Brain microvascular endothelial cell (primary cell): ENCODE results near the gene KCNIP3.

Experiments
- DNase-seq: peaks from one replicate; pipeline ENCODE4 v3.0.0-alpha.2; 2020
- H3K27ac ChIP-seq: fragments of 250-450 bp; sonication (Bioruptor Pico); 2 replicates; pipeline ENCODE4 v1.5.1; 2020; ENCODE audit warnings: mild to moderate bottlenecking, moderate library complexity
- H3K27me3 ChIP-seq: fragments of 250-450 bp; sonication (Bioruptor Pico); replicated peaks from 2 replicates; pipeline ENCODE4 v1.5.1; 2020; ENCODE audit warnings: mild to moderate bottlenecking
- H3K36me3 ChIP-seq: fragments of 250-450 bp; sonication (Bioruptor Pico); replicated peaks from 2 replicates; pipeline ENCODE4 v1.5.1; 2020; ENCODE audit warnings: mild to moderate bottlenecking
- H3K4me3 ChIP-seq: 2 replicates; pipeline ENCODE4 v1.5.1; 2011; ENCODE audit warnings: low read depth, mild to moderate bottlenecking, control low read depth, low read length, moderate library complexity
- in situ Hi-C: cut with HindIII; loops from 2 replicates; pipeline ENCODE4 v1.10.0; 2017; ENCODE audit warnings: low sequenced_read_pairs, low pct_ligation_motif_present
- TF ChIP-seq, protein P1 (sequence below): IDR thresholded peaks from 2 replicates; pipeline ENCODE4 v1.5.1; 2011; ENCODE audit warnings: low read depth, mild to moderate bottlenecking, moderate library complexity, low read length, control low read depth, inconsistent platforms; ENCODE audit errors: missing control alignments

KCNIP3 gene

GRCh38 chr2:95287336-95287735 is 9.8 kb upstream of the KCNIP3 start:
- Histone ChIP-seq H3K4me3 (no peak overlapping the region), H3K27ac (no peak overlapping the region), H3K36me3 (no peaks in the 10 kb centered on the region), H3K27me3 (no peaks in the 10 kb centered on the region)
- DNase-seq = no peak
- in situ Hi-C loops = no loop called here
- TF ChIP-seq, protein P1, sequence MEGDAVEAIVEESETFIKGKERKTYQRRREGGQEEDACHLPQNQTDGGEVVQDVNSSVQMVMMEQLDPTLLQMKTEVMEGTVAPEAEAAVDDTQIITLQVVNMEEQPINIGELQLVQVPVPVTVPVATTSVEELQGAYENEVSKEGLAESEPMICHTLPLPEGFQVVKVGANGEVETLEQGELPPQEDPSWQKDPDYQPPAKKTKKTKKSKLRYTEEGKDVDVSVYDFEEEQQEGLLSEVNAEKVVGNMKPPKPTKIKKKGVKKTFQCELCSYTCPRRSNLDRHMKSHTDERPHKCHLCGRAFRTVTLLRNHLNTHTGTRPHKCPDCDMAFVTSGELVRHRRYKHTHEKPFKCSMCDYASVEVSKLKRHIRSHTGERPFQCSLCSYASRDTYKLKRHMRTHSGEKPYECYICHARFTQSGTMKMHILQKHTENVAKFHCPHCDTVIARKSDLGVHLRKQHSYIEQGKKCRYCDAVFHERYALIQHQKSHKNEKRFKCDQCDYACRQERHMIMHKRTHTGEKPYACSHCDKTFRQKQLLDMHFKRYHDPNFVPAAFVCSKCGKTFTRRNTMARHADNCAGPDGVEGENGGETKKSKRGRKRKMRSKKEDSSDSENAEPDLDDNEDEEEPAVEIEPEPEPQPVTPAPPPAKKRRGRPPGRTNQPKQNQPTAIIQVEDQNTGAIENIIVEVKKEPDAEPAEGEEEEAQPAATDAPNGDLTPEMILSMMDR = no peak

DNA sequence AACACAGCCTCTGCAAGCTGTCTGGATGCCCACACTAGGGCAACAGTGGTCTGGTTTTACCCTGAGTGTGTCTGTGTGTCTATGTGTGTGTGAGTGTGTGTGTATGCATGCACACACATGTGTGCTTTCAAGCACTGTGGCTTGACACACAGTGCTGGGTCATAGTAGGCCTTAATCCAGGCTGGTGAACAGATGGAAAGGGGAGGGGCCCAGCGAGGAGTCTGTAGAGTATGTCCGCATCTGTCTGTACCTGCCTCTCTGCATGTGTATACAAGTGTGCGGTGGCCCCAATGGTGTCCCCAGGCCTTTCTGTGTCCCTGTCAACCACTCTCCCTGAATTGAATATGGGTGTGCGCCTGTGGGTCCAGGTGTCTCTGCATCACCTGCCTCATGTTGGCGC is 9.3 kb upstream of the KCNIP3 start:
- in situ Hi-C loops = no loop called here
- H3K27ac ChIP-seq = no peak overlapping the region
- TF ChIP-seq, protein P1 = no peak
- DNase-seq = no peak
- H3K27me3 ChIP-seq = no peaks in the 10 kb centered on the region
- no peak overlapping the region for H3K4me3 ChIP-seq
- H3K36me3 ChIP-seq = no peaks in the 10 kb centered on the region

DNA sequence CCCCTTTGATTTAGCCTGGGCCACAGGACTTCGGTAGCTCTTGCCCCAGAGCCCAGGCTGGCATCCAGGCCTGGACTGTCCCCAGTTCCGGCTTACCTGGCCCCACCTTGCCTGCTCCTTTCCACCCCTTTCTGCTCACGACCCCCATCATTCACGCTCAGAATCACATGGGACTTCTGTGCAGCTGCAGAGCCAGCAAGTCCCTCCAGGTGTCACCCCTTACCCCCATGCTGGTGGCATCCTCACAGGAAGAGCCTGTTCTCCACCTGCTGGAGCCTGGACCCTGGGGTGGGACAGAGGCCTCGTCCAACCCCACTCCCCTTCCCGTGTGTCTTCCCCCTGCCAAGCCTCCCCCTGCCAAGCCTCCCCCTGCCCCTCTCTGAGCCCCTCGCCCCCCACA is 7.9 kb upstream of the KCNIP3 start:
- no peaks in the 10 kb centered on the region for H3K36me3 ChIP-seq
- no peaks in the 10 kb centered on the region for H3K27me3 ChIP-seq
- in situ Hi-C loops = no loop called here
- DNase-seq = no peak
- no peak overlapping the region for H3K4me3 ChIP-seq
- H3K27ac ChIP-seq = no peak overlapping the region
- TF ChIP-seq, protein P1 = no peak

- Histone ChIP-seq H3K27ac (no peak overlapping the region), H3K27me3 (no peaks in the 10 kb centered on the region), H3K4me3 (no peak overlapping the region), H3K36me3 (no peaks in the 10 kb centered on the region)
- no peak for DNase-seq
- TF ChIP-seq, protein P1 = no peak
- in situ Hi-C loops = no loop called here
Measured at GRCh38 chr2:95291222-95291621, 5.9 kb upstream of the KCNIP3 start.

DNA sequence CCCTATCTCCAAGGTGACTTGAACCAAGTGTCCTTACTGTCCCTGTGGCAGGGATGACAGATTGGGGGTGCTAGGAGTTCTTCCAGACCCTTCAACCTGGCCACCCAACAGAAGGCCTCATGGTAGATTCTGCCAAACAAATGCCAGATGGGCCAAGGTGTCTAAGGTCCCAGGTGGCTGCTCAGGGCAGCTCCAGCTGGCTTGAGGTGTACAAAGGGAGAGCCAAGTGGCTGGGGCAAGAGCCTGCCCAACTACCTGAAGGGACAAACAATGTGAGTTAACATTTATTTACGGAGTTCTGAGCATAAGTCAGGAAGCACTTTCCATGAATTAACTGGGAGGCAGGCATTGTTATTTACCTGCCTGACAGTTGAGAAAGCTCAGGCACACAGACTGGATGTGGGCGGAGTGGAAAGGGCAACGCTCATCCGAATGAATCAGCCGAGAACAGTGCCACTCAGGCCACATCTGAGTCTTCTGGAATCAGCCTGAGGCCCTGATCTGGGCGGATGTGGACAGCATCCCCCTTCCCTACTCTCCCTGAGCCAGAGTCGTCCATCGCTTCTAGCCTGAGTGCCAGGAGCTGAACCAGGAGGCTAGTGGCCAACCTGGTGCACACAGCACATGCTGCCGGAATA is 4.4 kb upstream of the KCNIP3 start:
- H3K27ac ChIP-seq = no peak overlapping the region
- DNase-seq = no peak
- H3K36me3 ChIP-seq = no peaks in the 10 kb centered on the region
- H3K27me3 ChIP-seq = no peaks in the 10 kb centered on the region
- TF ChIP-seq, protein P1 = no peak
- no peak overlapping the region for H3K4me3 ChIP-seq
- in situ Hi-C loops = no loop called here
